Ovary (tissue), 3 donors: ENCODE results near the gene ZNF543.

Experiments
- CTCF ChIP-seq, 3 donors: fragments of 450-650 bp in 2 of 3; fragments of 200-600 bp in 1 of 3; IDR thresholded peaks; one replicate each; pipeline versions ENCODE4 v1.5.1 to v1.8.0; 2016 to 2022; ENCODE audit warnings: antibody characterized with exemption in 3 of 3, mild to moderate bottlenecking in 1 of 3
- EP300 ChIP-seq: sonication (generic); formaldehyde crosslinking; IDR thresholded peaks from one replicate; pipeline ENCODE4 v1.6.1; 2017; ENCODE audit warnings: antibody characterized with exemption
- POLR2A ChIP-seq: fragments of 450-650 bp; IDR thresholded peaks from one replicate; pipeline ENCODE4 v1.6.1; 2017; ENCODE audit warnings: antibody characterized with exemption, mild to moderate bottlenecking, moderate library complexity
- donor health status: DM: no; HTN: no; CAD: no.

- no peak for TF ChIP-seq CTCF (IDR thresholded peaks at IDR 0.05)
- no peak for TF ChIP-seq POLR2A
- no peak for TF ChIP-seq EP300
These were observed 55.9 kb downstream of the ZNF543 start for GRCh38 chr19:57376151-57376550.
